NCI-H187 (cell line): ENCODE results near the gene THBS4.

Experiments
- DNase-seq, 2 experiments: peaks; one replicate each; lab custom pipeline; 2025; lab: John Stamatoyannopoulos, UW

The THBS4 gene

DNA sequence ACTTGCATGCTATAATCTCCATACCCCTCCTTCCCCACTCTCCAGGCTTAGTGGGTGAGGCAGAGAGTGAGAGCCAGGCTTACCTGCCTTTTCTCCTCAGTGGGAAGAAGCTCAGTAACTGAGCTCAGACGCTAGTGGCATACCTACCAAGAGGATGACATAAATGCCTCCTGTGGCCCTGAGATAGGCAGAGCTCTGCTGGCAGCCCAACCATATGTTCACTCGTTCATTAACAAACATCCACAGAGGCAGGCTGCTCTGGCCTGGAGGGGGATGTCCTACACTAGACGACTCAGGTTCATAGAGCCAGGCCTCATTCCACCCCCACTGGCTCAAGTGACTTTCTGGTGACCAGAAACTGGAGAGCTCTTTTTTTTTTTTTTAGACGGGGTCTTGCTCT is 81.3 kb downstream of the THBS4 start:
- no peak for DNase-seq

DNA sequence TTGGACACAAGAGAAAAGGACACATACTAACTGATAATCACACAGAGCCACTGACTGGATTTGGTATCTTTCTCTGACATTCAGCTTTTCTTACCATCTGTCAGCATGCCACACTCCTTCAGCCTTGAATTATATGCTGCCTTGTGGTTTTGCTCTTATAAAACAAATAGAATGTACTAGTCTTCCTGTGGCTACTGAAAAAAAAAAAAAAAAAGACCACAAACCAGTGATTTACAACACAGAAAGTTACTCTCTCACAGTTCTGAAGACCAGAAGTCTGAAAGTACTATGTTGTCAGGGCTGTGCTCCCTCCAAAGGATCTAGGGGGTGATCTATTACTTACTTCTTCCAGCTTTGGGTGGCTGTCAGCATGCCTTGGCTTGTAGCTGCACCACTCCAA is 82.3 kb downstream of the THBS4 start:
- no peak for DNase-seq

DNA sequence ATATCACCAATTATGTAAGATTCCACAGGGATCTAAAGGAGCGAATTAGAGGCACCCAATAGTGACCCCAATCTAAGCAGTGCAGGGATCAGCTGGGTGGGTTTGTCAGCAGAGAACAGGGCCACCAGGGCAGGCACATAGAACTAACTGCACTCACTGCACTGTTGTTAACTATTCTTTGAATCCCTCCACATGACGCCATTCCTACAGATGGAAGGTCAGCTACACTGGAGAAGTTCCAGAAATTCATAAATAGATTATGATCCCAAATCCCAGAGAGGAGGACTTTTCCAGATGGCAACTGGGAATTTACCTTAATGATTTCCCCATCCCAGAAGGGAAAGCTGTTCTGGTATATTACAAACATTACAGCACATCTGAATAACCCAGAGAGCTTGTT is 84.2 kb downstream of the THBS4 start:
- DNase-seq, result no peak

DNA sequence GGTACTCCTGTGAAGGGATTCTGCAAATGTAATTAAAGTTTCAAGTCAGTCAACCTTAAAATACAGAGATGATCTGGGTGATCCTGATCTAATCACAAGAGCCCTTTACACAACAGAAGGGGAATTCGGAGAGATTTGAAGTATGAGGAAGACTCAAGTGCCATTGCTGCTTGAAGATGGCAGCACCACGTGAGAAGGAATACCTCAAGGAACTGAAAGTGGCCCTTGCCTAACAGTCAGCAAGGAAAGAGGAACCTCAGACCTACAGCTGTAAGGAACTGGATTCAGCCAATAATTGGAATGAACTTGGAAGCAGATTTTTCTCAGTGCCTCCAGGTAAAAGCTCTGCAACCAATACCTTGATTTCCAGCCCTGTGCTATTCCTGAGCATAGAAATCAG is 87.4 kb downstream of the THBS4 start:
- no peak for DNase-seq

DNA sequence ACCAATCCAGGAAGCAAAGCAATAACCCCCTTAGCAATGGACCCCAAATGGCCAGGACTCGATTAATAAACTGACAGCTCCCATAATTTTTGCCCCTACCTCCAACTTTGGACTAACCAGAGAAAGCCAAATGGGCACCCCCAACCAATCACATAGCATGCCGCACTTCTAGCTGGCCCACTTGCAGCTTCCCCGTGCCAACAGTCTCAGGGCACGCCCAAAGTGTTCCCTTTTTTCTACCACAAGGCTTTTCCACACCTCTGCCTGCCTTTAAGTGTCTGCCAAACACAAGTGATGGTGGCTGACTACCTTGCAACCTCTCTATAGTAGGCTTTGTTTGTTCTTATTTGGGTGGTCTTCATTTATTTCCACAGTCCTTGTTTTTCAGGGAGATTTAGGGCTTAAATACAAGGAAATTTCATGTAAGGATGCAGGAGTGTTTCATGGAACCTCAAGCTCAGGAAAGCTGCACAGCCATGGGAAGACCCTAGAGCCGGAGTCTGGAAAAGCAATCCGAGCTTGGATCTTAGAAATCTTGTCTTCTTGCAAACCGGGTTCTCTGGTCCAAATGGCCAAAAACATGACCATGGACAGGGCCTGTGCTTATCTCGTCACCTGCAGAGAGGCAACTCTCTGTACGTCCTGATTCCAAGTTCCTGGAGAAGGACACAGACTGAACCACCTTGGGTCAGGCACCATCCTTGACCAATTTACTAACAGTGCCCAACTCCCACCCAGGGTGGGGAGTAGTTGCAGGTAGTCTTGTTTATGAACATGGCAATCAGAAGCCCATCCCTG is 89.2 kb downstream of the THBS4 start:
- DNase-seq, result no peak

DNA sequence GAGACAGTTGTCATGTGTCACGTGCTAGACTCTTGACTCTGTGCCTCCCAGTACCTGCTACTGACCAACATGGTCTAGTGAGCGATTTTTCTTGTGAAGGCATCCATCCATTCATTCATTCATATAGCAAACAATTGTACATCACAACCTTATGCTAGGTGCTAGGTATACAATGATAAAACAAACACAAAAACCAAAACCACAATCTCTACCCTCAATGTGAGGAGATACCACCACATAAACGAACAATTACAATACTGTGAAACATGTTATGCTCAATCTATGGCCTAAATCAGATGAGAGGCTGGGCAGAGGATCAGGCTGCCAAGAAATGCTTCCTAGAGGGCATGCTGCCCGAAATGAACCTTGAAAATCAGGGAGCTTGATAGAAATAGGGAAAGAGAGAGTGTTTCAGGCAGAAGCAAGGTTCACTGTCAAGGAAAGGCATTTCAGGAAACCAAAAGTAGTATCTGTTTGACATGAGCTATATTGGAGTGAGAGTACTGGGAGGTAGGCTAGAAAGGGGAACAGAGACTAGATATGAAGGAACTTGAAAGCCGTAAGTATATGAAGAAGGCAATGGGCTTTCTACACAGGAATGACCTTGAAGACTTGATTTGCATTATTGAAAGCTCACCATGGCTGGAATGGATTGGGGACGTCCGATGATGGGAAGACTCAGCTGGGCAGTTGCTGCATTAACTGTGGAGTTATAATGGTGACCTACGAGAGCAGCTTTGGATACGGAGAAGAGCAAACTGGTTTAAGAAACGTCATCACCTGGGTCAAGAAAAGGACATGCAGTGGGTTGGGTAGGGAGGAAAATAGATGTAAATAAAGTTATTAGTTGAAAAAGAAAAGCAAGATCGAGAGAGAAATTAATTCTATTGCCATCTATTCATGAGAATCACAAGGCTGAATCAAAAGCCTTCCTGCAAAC is 90.1 kb downstream of the THBS4 start:
- no peak for DNase-seq

DNA sequence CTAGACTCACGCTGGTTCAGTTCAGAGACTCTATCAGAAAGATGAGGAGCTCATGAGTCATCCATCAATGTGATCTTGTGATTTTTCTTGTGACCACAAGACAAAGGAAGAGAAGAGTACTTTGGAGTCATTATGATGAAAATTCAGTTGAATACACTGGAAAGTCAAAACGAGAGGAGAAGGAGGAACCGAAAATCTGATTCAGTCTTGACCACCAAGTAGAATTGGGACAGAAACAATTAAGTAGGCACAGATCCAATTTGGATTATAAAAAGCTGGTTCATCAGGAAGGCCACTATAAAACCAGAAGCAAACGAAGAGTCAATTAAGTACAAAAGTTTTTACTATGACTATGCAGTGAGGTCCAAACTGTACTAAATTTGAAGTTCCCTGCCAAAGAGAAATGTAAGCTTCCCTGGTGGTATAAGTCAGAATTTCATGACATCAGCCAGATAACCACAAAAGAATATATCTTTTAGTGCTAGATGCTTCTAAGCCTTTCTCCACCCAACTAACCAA is 90.9 kb downstream of the THBS4 start:
- no peak for DNase-seq

DNA sequence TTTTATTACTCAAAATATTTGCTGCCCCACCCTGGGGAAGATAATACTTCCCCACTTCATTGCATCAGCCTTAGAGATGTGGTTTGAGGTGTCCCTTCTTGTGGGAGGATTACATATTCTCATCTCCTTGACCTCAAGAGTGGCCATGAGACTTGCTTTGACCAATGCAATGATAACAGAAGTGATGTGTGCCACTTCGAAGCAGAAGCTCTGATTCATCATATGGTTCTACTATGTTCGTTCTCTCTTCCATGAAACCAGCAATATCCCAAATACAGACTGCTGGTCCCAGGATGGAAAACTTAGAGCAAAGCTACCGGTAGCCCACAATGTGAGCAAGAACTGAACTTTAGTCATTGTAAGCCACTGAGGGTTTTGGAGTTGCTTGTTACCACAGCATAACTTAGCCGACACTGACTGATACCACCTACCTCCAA is 92.0 kb downstream of the THBS4 start:
- DNase-seq, result no peak

DNA sequence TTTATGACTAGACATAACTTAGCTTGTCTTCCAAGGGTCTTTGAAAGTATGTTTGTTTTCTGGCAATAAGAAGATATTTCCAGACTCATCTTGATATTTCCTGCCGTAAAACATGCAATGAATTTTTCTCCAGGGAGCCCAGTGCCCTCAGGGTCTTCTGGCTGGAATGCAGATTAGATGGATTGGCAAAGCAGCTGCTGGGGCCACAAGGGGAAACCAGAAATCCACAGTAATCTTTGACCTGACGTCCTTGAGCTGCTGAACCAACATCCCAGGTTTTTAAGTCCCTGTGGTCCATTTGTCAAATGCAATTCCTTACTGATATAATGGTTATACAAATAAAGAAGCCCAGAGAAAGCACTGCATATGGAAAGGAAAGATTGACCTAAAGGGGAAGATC is 93.0 kb downstream of the THBS4 start:
- no peak for DNase-seq

DNA sequence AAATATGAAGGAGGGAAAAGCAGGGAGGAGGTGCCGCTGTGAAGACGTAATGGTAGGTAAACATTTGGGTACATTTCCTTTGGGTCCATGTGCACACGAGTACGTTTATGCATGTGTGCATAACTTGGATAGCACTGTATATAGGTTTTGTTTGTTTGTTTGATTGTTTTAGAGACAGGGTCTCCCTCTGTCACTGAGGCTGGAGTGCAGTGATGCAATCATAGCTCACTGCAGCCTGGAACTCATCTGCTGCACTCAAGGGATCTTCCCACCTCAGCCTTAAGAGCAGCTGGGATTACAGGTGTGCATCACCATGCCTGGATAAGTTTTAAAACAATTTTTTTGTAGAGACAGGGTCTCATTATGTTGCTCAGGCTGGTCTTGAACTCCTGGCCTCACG is 94.0 kb downstream of the THBS4 start:
- no peak for DNase-seq
